ENCODE measurements around the gene ZNF205.

ZNF205 gene

DNA sequence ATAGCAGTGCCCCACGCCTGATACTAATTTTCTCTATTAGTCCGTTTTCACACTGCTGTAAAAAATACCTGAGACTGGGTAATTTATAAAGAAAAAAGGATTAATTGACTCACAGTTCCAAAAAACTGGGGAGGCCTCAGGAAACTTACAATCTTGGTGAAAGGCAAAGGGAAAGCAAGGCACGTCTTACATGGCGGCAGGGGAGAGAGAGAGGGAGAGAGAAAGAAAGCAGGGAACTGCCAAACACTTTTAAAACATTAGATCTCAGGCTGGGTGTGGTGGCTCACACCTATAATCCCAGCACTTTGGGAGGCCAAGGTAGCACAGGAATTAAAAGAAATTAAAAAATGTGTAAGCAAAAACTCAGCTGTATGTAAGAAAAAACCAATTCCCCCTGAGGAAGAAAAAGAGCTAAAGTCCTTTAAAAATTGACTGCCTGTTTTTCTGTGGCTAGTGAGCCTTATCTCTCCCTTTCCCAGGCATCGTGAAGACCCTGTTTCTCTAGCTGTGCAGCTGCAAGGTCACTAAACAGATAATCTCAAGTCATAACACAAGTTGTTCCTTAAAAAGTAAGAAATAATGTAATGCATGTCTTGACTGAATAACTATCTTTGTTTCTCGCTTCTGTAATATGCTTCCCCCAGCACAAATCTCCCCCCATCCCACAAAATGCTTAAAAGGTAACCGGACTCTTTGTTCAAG, 27.3 kb upstream of the ZNF205 start:
- DNase-seq (ENCODE audit: low read depth): no peak

DNA sequence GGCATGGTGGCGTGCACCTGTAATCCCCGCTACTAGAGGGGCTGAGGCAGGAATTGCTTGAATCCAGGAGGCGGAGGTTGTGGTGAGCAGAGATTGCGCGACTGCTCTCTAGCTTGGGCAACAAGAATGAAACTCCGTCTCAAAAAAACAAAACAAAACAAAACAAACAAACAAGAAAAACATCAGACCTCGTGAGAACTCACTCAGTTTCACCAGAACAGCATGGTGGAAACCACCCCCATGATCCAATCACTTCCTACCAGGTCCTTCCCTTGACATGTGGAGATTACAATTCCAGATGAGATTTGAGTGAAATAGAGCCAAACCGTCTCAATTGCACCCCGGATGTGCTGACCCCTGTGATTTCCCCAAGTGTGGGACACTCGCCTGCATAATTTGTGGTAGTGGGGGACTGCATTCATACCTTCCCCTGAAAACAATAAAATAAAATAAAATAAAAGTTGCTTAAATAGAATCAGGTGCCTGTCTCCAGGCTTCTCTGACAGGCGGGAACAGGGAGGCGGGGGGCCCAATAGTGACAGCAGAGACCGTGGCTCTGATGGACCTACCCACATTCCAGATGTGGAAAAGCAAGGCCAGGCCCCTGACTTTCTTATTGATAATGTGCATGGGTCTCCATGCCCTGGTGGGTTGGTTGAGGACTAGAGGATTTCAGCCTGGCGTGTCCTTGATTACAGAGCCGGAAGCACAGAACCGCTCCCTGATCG, 26.4 kb upstream of the ZNF205 start:
- DNase-seq (ENCODE audit: low read depth): no peak

GRCh38 chr16:3086596-3087242, 25.7 kb upstream of the ZNF205 start:
- DNase-seq (ENCODE audit: low read depth): no peak

- no peak for DNase-seq (ENCODE audit: low read depth)
These were observed 24.8 kb upstream of the ZNF205 start for GRCh38 chr16:3087243-3088235.

DNA sequence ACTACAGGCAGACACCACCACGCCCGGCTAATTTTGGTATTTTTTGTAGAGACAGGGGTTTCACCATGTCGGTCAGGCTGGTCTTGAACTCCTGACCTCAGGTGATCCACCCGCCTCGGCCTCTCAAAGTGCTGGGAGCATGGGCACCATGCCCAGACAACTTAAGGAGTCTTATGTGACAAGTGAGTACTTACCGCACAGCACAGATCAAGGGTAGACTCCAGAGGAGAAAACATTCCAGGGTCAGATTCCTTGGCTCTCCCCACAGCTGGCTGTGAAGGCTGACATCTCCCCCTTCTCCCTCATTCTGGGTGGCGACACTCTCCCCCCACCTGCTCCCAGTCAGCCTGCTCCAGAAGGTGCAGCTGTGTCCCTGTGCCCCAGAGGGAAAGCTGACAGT, 23.9 kb upstream of the ZNF205 start:
- no peak for DNase-seq (ENCODE audit: low read depth)

DNA sequence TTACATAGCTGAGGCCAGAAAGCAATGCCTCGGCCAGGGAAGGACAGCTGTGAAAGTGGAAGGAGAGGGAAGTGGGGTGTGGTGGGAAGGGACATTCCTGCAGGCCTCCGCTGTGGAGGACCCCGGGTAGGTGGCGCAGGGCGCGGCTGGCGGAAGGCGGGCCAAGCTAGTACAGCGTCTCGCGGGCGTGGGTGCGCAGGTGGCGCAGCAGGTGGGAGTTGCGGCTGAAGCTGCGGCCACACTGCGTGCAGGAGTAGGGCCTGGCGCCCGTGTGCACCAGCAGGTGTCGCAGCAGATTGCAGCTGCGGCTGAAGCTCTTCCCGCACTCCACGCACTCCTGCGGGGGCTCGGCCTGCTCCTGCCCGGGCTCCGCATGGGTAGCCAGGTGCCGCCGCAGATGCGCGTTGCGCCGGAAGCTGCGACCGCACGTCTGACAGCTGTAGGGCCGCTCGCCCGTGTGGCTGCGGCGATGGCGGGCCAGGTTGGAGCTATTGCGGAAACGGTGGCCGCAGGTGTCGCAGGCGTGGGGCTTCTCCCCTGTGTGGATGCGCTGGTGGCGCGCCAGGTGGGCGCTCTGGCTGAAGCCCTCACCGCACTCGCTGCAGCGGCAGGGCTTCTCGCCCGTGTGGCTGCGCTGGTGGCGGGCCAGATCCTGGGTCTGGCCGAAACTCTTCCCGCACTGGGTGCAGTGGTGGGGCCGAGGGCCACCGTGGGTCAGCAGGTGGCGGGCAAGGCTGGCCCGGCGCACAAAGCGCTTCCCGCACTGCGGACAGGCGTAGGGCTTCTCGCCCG, 23.3 kb upstream of the ZNF205 start:
- no peak for DNase-seq (ENCODE audit: low read depth)

DNA sequence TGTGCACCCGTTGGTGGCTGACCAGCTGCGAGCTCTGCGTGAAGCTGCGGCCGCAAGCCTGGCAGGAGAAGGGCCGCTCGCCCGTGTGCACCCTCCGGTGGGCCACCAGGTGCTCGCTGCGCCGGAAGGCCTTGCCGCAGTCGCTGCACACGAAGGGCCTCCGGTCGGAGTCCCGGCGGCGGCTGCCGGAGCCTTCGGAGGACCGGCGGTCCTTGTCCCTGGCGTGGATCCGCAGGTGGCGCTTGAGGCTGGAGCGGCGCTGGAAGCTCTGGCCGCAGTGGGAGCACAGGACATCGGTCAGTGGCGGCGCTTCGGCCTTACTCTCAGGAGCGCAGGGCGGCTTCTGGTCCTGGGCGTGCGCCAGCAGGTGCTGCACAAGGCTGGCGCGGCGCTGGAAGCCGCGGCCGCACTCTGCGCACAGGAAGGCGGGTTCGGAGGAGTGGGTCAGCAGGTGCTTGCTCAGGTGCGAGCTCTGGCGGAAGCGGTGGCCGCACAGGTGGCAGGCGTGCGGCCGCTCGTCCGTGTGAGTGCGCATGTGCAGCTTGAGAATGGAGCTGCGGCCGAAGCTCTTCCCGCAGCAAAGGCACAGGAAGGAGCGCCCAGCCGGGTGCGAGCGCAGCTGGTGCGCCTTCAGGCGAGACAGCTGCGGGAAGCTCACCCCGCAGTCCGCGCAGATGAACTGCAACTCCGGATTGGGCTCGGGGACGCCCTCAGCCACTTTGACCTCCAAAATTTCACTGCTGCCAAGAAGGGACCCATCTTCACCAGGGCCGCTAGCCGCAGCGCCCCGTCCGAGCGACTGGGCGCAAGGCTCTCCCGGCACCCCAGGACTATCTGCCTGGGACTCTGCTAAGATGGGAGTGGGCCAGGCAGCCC, 22.4 kb upstream of the ZNF205 start:
- no peak for DNase-seq (ENCODE audit: low read depth)

DNA sequence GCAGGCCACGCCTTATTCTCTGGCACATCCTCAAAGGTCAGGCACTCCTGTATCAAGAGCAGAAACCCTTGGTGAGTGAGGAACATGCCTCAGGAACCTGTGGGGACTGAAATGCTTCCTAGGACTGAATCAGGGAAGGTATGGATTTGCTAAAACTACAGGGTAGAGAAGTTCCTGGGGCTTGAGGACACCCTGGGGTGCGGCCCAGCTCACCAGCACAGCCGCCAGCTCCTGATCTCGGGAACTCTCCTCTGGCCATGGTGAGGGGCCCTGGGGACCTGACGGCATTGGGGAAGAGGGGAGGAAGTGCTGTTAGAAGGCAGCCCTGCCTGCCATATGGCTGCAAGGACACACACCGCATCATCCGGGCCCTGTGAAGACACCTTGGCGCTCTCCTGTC, 20.8 kb upstream of the ZNF205 start:
- no peak for DNase-seq (ENCODE audit: low read depth)

DNA sequence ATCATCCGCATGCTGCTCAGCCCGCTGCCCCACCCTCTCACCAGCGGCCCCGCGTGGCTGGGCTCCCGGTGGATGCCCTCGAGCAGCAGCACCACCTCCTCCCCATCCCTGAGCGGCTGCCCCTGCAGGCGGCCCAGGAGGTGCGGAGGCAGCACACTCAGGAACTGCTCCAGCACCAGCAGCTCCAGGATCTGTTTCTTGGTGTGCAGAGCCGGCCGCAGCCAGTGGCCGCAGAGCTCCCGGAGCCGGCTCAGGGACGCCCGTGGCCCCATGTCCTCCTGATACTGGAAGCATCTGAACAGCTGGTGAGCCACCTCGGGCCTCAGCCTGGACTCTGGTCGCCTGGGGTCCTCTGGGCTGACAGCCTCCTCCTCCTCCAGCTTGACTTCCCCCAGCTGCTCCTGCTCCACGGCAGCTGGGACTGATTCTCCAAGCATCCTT, 19.9 kb upstream of the ZNF205 start:
- no peak for DNase-seq (ENCODE audit: low read depth)

- no peak for DNase-seq (ENCODE audit: low read depth)
These were observed 17.9 kb upstream of the ZNF205 start for GRCh38 chr16:3094289-3095027.

DNA sequence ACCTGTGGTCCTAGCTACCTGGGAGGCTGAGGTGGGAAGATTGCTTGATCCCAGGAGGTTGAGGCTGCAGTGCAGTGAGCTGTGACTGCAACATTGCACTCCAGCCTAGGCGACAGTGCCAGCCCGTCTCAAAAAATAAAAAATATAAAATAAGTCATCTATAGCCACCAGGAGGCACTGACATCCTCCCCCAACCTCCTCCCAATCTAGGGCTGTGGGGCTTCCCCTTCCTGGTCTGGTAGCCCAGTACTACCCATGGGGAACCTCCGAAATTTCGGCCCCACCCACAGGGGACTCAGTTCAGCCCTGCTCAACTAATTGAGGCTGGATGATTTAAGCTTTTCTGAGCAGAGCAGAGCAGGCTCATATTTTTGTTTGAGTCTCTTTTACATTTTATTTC, 16.5 kb upstream of the ZNF205 start:
- DNase-seq (ENCODE audit: low read depth): no peak

DNA sequence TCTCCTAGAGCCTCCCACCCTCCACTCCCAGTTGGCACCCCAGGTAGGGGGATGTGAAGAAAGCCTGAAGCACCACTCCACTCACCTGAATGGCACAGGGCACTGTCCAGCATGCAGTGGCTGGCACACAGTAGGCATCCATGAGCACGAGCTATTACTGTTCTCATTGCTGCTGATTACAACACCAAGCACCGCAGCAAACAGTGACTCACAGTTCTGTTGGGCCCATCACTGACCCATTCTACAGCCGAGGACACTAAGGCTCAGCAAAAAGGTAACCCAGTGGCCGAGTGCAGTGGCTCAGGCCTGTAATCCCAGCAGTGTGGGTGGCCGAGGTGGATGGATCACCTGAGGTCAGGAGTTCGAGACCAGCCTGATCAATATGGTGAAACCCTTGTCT, 16.0 kb upstream of the ZNF205 start:
- DNase-seq (ENCODE audit: low read depth): no peak

- DNase-seq (ENCODE audit: low read depth): no peak
These were observed 15.1 kb upstream of the ZNF205 start for GRCh38 chr16:3097266-3097665.

GRCh38 chr16:3098459-3099394, 13.7 kb upstream of the ZNF205 start, which contains the start of gene ZSCAN10:
TSS of gene ZSCAN10 (minus strand) at chr16:3099294. CDS start at chr16:3092937, 6,357 bp downstream.
- DNase-seq (ENCODE audit: low read depth): no peak

DNA sequence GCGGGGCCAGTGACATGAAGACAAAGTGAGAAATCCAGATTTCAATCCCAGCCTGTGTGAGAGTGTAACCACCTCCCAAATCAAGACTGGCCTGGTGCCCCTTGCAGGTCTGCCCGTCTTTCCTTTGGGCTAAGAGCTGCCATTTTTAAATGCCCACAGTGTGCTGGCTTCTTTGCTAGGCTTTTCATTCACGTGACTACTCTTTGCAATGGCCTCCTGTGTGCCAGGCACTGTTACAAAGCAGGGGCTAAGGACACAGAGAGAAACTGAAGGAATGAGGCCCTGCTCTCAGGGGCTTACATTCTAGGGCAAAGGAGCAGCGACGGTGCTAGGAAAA, 13.0 kb upstream of the ZNF205 start:
- DNase-seq (ENCODE audit: low read depth): no peak

- DNase-seq (ENCODE audit: low read depth): peak; percentile 83
These were observed 12.5 kb upstream of the ZNF205 start for GRCh38 chr16:3099732-3100499.

- no peak for DNase-seq (ENCODE audit: low read depth)
These were observed 11.2 kb upstream of the ZNF205 start for GRCh38 chr16:3101018-3101840.
